AG04449 (cell line): ENCODE data around the gene GANC.
"Not testable (repeated sequence)": the region's sequence is repeated elsewhere in the genome, so short reads cannot be mapped to it uniquely, and the experiment has no call there.

ENCODE experiments used
- CTCF ChIA-PET: fragments of 350-600 bp; formaldehyde crosslinking; extraction: SDS; loops from one replicate; lab custom pipeline; 2021; ENCODE audit warnings: antibody characterized with exemption; lab: Yijun Ruan, JAX
- POLR2A ChIA-PET: fragments of 400-600, 350-600 bp; formaldehyde crosslinking; extraction: SDS; loops from one replicate; lab custom pipeline; 2020; ENCODE audit warnings: antibody characterized with exemption, inconsistent platforms; lab: Yijun Ruan, JAX
- DNase-seq: peaks from one replicate; pipeline ENCODE4 v3.0.0-alpha.2; 2010; ENCODE audit warnings: low read depth, low spot score
- H3K4me3 ChIP-seq: 2 replicates; pipeline ENCODE4 v1.5.1; 2011; ENCODE audit warnings: low read depth, mild to moderate bottlenecking, control low read depth, low read length
- TF ChIP-seq, protein P1 (sequence below): IDR thresholded peaks from one replicate; pipeline ENCODE4 v1.5.1; 2011; ENCODE audit warnings: mild to moderate bottlenecking, moderate library complexity, low read length, control low read depth, inconsistent platforms; ENCODE audit not compliant: insufficient read depth; ENCODE audit errors: missing control alignments

The GANC gene, protein sequence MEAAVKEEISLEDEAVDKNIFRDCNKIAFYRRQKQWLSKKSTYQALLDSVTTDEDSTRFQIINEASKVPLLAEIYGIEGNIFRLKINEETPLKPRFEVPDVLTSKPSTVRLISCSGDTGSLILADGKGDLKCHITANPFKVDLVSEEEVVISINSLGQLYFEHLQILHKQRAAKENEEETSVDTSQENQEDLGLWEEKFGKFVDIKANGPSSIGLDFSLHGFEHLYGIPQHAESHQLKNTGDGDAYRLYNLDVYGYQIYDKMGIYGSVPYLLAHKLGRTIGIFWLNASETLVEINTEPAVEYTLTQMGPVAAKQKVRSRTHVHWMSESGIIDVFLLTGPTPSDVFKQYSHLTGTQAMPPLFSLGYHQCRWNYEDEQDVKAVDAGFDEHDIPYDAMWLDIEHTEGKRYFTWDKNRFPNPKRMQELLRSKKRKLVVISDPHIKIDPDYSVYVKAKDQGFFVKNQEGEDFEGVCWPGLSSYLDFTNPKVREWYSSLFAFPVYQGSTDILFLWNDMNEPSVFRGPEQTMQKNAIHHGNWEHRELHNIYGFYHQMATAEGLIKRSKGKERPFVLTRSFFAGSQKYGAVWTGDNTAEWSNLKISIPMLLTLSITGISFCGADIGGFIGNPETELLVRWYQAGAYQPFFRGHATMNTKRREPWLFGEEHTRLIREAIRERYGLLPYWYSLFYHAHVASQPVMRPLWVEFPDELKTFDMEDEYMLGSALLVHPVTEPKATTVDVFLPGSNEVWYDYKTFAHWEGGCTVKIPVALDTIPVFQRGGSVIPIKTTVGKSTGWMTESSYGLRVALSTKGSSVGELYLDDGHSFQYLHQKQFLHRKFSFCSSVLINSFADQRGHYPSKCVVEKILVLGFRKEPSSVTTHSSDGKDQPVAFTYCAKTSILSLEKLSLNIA (N-terminal part only)

DNA sequence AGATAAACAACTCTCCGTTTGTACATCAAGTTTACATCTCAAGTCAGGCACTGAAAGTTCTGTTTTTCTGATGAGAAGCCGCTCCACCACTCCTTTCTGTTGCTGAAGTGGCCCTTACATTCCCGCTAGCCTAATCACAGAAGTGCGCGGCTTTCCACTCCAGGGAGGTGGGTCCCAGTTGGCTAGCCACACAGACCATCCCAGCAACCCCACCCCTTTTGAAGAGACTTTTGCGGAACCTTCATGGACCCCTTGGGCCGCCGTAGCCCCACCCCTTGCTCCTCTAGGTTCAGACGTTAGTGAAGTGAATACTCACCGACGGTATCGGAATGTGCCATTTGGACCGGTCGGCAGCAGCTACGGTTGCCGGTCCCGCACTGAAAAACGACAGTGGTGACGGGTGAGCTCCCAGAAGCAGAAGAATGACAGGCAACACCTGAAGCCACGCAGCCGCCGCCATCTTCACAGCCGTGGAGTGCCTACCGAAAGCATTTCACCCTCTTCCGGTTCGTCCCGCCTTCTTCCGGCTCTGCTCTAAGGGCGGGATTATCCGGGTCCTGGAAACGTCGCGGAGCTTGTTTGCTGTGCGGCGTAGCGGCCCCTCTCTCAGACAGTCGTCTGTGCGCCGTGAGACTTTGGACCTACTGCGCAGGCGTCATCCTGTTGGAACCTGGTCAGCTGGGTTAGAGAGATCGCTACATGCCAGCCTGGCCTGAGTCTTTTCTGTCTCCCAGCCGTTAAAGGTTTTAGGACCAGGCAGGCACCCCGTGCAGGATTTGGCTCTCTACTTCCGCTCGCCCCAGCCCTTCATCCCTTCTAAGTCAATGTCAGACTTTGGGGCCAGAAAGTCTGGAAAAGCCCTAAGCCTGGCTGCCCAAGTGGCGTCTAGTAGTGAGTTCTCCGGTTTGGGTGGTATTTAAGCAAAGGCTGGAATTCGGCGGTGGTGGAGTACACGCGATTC lies at the start of gene GANC, which contains the start of gene TMEM87A:
Gene GANC, plus strand, starts transcription at position 263 of the 961 bp plus-strand sequence. CDS start 1,281 bp downstream, outside the sequence.
Gene TMEM87A, minus strand, starts transcription at position 495 of the 961 bp plus-strand sequence. Its CDS starts 35 bp downstream, at position 460.
- ChIA-PET POLR2A (interaction anchor here (0.6 to 1.4 kb wide), 5 partner anchors 8 to 198 kb away, joined by 3 to 10 read pairs (median 4); no protein-coding TSS in a partner anchor), CTCF (interaction anchor here (0.6 to 1.0 kb wide), 2 partner anchors 112 to 339 kb away, joined by 3 to 4 read pairs; no protein-coding TSS in a partner anchor)
- TF ChIP-seq, protein P1, sequence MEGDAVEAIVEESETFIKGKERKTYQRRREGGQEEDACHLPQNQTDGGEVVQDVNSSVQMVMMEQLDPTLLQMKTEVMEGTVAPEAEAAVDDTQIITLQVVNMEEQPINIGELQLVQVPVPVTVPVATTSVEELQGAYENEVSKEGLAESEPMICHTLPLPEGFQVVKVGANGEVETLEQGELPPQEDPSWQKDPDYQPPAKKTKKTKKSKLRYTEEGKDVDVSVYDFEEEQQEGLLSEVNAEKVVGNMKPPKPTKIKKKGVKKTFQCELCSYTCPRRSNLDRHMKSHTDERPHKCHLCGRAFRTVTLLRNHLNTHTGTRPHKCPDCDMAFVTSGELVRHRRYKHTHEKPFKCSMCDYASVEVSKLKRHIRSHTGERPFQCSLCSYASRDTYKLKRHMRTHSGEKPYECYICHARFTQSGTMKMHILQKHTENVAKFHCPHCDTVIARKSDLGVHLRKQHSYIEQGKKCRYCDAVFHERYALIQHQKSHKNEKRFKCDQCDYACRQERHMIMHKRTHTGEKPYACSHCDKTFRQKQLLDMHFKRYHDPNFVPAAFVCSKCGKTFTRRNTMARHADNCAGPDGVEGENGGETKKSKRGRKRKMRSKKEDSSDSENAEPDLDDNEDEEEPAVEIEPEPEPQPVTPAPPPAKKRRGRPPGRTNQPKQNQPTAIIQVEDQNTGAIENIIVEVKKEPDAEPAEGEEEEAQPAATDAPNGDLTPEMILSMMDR, result no peak
- DNase-seq, result peak; percentile 95
- peak within 1 kb of the TSS; percentile 95 for H3K4me3 ChIP-seq

DNA sequence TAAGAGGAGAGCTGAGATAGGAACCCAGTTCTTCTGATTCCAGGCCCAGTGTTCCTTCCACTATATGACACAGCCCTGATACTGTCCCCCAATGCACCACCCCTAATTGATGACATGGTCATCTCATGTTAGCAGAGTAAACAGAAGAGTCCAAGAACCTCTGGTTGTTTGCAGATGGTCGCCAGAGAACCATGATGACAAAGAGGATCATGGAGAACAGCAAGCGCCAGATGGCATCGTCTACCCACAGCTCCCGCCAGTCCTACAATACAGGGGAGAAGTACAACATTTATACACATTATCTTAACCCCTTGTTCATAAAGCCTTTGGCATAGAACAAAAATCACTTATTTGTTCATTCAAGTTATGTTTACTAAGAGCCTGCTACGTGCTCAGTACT lies 46.4 kb upstream of the GANC start:
- POLR2A ChIA-PET, result no interaction called here
- DNase-seq, result no peak
- H3K4me3 ChIP-seq, result no peak overlapping the region
- CTCF ChIA-PET, result interaction anchor here (0.9 to 2.4 kb wide), 2 partner anchors 158 to 245 kb away, joined by 3 to 9 read pairs; no protein-coding TSS in a partner anchor
- TF ChIP-seq, protein P1, result no peak

DNA sequence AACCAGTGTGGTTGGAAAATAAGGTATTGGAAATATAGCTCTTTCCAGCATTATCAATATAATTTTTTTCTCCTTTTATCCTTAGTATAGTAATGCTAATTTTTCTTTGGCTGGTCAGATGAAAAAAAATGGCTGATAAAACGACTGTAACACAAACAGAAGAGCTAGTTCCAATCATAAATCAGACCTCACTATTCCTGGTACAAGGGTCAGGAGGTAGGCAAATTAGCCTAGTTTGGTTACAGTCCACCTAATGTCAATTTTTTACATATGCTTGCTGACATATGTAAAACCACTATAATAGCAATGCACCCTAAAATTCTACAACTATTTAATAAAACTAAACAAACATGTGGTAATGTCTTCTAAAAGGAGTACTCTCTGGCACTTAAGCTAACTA lies 45.0 kb upstream of the GANC start:
- TF ChIP-seq, protein P1, result no peak
- H3K4me3 ChIP-seq, result no peak overlapping the region
- DNase-seq, result no peak
- CTCF ChIA-PET, result interaction anchor here (0.9 to 2.4 kb wide), 3 partner anchors 8 to 157 kb away, joined by 4 to 9 read pairs (median 4); no protein-coding TSS in a partner anchor
- POLR2A ChIA-PET, result no interaction called here

GRCh38 chr15:42228981-42229380 lies 44.0 kb upstream of the GANC start:
- DNase-seq, H3K4me3 ChIP-seq, POLR2A ChIA-PET: not testable (repeated sequence)
- CTCF ChIA-PET, result interaction anchor here (0.9 to 2.4 kb wide), 4 partner anchors 9 to 156 kb away, joined by 4 to 9 read pairs (median 4); no protein-coding TSS in a partner anchor

- H3K4me3 ChIP-seq, result no peak overlapping the region
- TF ChIP-seq, protein P1, result no peak
- POLR2A ChIA-PET, result no interaction called here
- no peak for DNase-seq
- CTCF ChIA-PET, result no interaction called here
These were observed 41.9 kb upstream of the GANC start for GRCh38 chr15:42231088-42231487.
